ENCODE results near the gene OSTC.

- TF ChIP-seq POLR2A (IDR thresholded peaks at IDR 0.05) (no peak), CTCF (IDR thresholded peaks at IDR 0.05) (no peak)
Observed at GRCh38 chr4:108611365-108611764, 39.0 kb upstream of the OSTC start.

Data from Peyer's patch (tissue), 4 donors.